ENCODE data around the gene SLC25A21.

DNA sequence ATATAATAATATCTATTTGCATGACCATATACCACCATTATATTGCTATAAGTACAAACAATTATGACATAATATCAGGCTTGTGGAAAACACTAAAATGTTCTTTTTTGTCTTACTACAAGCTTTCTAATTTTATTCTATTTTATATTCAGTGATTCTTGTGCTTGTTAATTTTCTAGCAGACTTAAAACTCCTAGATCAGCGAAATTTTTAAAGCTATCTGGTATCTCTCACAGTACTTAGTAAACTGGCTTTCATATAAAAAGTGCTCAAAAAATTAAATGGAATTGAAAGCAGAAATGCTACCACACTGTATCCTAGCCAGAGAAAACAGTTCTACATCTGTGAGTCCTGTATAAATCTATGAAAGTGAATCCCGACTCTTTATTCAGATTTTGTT, 405.4 kb downstream of the SLC25A21 start:
- no peak for TF ChIP-seq CTCF (IDR thresholded peaks at IDR 0.05)
- no peak for TF ChIP-seq EZH2 (IDR thresholded peaks at IDR 0.05)
- TF ChIP-seq EZH2phosphoT487 (IDR thresholded peaks at IDR 0.05): no peak
